MM.1S (cell line): ENCODE results near the gene MEX3C.

ENCODE experiments used
- CTCF ChIP-seq: fragments of 300-600 bp; sonication (generic); IDR thresholded peaks from 2 replicates; pipeline ENCODE4 v1.5.1; 2016; ENCODE audit warnings: antibody characterized with exemption, low read length, mixed read lengths
- EZH2phosphoT487 ChIP-seq: fragments of 300-600 bp; sonication (generic); IDR thresholded peaks from 2 replicates; pipeline ENCODE4 v1.6.1; 2018; ENCODE audit warnings: antibody characterized with exemption, low read length

- TF ChIP-seq CTCF (no peak), EZH2phosphoT487 (no peak)
Measured at GRCh38 chr18:51169731-51170130, 27.8 kb downstream of the MEX3C start.
